Tibial nerve (tissue), 3 donors: ENCODE results near the gene KCNMA1.

Experiments used
- CTCF ChIP-seq, 5 experiments: fragments of 200-600 bp in 3 of 5; fragments of 450-650 bp in 2 of 5; sonication (generic) in 3 of 5; IDR thresholded peaks; one replicate each; pipeline ENCODE4 v1.5.1; 2016 to 2019; ENCODE audit warnings: antibody characterized with exemption in 5 of 5, mild to moderate bottlenecking in 3 of 5, moderate library complexity in 2 of 5
- POLR2A ChIP-seq, 2 donors: fragments of 450-650 bp; IDR thresholded peaks; one replicate each; pipeline ENCODE4 v1.6.1; 2017; ENCODE audit warnings: antibody characterized with exemption in 2 of 2, mild to moderate bottlenecking in 2 of 2, moderate library complexity in 2 of 2

DNA sequence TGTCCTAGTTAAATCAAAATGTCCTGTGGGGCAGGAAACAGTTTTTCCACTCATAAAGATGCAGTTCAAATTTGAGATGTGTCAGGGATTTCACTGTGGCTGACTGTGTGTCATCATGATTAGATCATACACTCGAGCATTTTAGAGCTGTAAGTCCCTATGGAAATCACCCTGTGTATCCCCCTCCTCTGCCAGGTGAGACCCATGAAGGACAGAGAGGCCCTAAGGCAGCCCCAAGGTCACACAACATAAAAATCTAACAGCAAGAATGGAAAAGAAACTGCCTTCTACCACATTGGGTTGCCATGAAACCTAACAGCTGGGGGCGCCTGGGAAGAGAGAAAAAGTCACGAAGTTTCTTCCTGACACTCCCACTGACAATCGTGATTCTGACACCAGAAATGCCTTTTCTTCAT is 135.8 kb downstream of the KCNMA1 start:
- TF ChIP-seq CTCF (IDR thresholded peaks at IDR 0.05): no peak
- TF ChIP-seq POLR2A (IDR thresholded peaks at IDR 0.05): no peak
